Kidney (tissue), 14 donors: ENCODE data around the gene GRHL3. TPM values are rescaled to one million over a fixed set of nuclear protein-coding genes. Genes with fewer than 3 reads are reported as not detected.

Experiments
- DNase-seq, 5 donors: peaks; one replicate each; pipeline ENCODE4 v3.0.0-alpha.2; 2013 to 2020
- FAIRE-seq: peaks from 2 replicates; lab custom pipeline; 2012; peaks lifted over from hg19 to GRCh38; lab: Jason Lieb, UNC
- H3K27ac ChIP-seq, 2 donors: one replicate each; pipeline ENCODE4 v1.7.0; 2013; ENCODE audit warnings: low read depth in 2 of 2, low read length in 2 of 2, inconsistent platforms in 1 of 2
- H3K27me3 ChIP-seq: one replicate; pipeline ENCODE4 v1.7.1; 2013; ENCODE audit warnings: low read length, inconsistent platforms; ENCODE audit not compliant: control insufficient read depth, insufficient read depth
- H3K36me3 ChIP-seq, 3 donors: one replicate each; pipeline versions ENCODE4 v1.7.0 to v1.7.1; 2013; ENCODE audit warnings: low read length in 3 of 3, control low read depth in 1 of 3, inconsistent platforms in 1 of 3; ENCODE audit not compliant: insufficient read depth in 3 of 3, control insufficient read depth in 2 of 3
- H3K4me1 ChIP-seq, 3 donors: one replicate each; pipeline versions ENCODE4 v1.7.0 to v1.7.1; 2013; ENCODE audit warnings: low read length in 3 of 3, inconsistent platforms in 1 of 3, low read depth in 1 of 3; ENCODE audit not compliant: control insufficient read depth in 2 of 3, insufficient read depth in 2 of 3
- H3K4me3 ChIP-seq, 3 donors: one replicate each; pipeline versions ENCODE4 v1.7.0 to v1.8.1; 2013; ENCODE audit warnings: low read length in 3 of 3, control low read depth in 1 of 3, inconsistent platforms in 1 of 3
- H3K9ac ChIP-seq, 3 donors: one replicate each; pipeline versions ENCODE4 v1.7.0 to v1.7.1; 2013; ENCODE audit warnings: low read length in 3 of 3, control low read depth in 1 of 3, inconsistent platforms in 1 of 3
- H3K9me3 ChIP-seq, 3 donors: one replicate each; pipeline versions ENCODE4 v1.7.0 to v1.7.1; 2013; ENCODE audit warnings: low read length in 3 of 3, control low read depth in 1 of 3, inconsistent platforms in 1 of 3; ENCODE audit not compliant: control insufficient read depth in 2 of 3, insufficient read depth in 1 of 3
- intact Hi-C: fragments of 100-400 bp; cut with DNase I; formaldehyde crosslinking; loops from one replicate; pipeline ENCODE4 v1.11.1; 2022
- polyA plus RNA-seq: library from polyadenylated mRNA; stranded (reverse); fragments of 350-450 nt; fragmentation: Illumina TruSeq; extraction: RNeasy Lipid Tissue Mini Kit (QIAGEN cat#74804); gene quantifications from one replicate; pipeline ENCODE4 v1.2.3, GENCODE V29; 2014; ENCODE audit warnings: low read depth, low replicate concordance; ENCODE audit not compliant: insufficient read depth
- total RNA-seq: library from RNA; stranded (reverse); fragmentation: NEBNext Ultra II Directional; extraction: Animal tissue kit (Norgen Biotek cat#: 25700); gene quantifications from one replicate; pipeline ENCODE4 v1.2.1, GENCODE V29; 2021
- TF ChIP-seq, protein P1 (sequence below): IDR thresholded peaks from 3 replicates; pipeline ENCODE4 v1.5.1; 2012; ENCODE audit warnings: mild to moderate bottlenecking, moderate library complexity, borderline replicate concordance; ENCODE audit not compliant: insufficient read depth; ENCODE audit errors: extremely low read depth
- donor health status: control.
- donor health status: control.
- donor health status: control.
- donor health status: control.
- donor health status: control.
- donor health status: DM: yes; HTN: yes; CAD: no.
- donor health status: Normal renal cell carcinoma (clear cell type).

Gene GRHL3
- total and polyA plus RNA-seq, 2 donors from 2014 or later: 0.32 to 1.7 TPM

GRCh38 chr1:24297852-24298232, 21.3 kb upstream of the GRHL3 start:
- Histone ChIP-seq H3K9ac (no peak overlapping the region), H3K9me3 (no peaks in the 10 kb centered on the region), H3K27me3 (no peaks in the 10 kb centered on the region), H3K27ac (no peak overlapping the region), H3K4me1 (peaks cover 2 to 17% (median 12%) of the 10 kb centered on the region in 3 donors), H3K4me3 (no peak overlapping the region), H3K36me3 (no peaks in the 10 kb centered on the region)
- no peak for FAIRE-seq
- TF ChIP-seq, protein P1, sequence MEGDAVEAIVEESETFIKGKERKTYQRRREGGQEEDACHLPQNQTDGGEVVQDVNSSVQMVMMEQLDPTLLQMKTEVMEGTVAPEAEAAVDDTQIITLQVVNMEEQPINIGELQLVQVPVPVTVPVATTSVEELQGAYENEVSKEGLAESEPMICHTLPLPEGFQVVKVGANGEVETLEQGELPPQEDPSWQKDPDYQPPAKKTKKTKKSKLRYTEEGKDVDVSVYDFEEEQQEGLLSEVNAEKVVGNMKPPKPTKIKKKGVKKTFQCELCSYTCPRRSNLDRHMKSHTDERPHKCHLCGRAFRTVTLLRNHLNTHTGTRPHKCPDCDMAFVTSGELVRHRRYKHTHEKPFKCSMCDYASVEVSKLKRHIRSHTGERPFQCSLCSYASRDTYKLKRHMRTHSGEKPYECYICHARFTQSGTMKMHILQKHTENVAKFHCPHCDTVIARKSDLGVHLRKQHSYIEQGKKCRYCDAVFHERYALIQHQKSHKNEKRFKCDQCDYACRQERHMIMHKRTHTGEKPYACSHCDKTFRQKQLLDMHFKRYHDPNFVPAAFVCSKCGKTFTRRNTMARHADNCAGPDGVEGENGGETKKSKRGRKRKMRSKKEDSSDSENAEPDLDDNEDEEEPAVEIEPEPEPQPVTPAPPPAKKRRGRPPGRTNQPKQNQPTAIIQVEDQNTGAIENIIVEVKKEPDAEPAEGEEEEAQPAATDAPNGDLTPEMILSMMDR: no peak
- intact Hi-C loops: no loop called here
- no peak for DNase-seq

DNA sequence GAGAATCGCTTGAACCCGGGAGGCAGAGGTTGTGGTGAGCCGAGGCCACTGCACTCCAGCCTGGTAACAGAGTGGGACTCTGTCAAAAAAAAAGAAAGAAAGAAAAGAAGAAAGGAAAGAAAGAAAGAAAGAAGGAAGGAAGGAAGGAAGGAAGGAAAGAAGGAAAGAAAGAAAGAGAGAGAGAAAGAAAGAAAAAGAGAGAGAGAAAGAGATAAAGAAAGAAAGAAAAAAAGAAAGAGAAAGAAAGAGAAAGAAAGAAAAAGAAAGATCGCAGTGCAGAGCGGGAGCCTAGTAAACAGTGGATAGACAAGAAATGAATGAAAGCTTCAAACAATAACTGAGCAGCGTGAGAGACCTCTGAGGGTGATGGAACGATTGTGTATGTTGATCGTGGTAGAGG, 20.6 kb upstream of the GRHL3 start:
- no peak for FAIRE-seq
- Histone ChIP-seq H3K4me1 (peaks cover 2 to 17% (median 12%) of the 10 kb centered on the region in 3 donors), H3K9ac (no peak overlapping the region), H3K4me3 (no peak overlapping the region), H3K36me3 (no peaks in the 10 kb centered on the region), H3K27me3 (no peaks in the 10 kb centered on the region), H3K9me3 (no peaks in the 10 kb centered on the region), H3K27ac (no peak overlapping the region)
- intact Hi-C loops: no loop called here
- TF ChIP-seq, protein P1: no peak
- no peak for DNase-seq

GRCh38 chr1:24299901-24300300, 19.3 kb upstream of the GRHL3 start:
- FAIRE-seq (no peak), DNase-seq (no peak)
- H3K27me3 ChIP-seq: no peaks in the 10 kb centered on the region
- intact Hi-C loops: no loop called here
- H3K36me3 ChIP-seq: no peaks in the 10 kb centered on the region
- no peaks in the 10 kb centered on the region for H3K9me3 ChIP-seq
- TF ChIP-seq, protein P1: no peak
- peaks cover 0 to 8% (median 7%) of the 10 kb centered on the region in 3 donors for H3K4me1 ChIP-seq
- no peak overlapping the region for H3K9ac ChIP-seq
- no peak overlapping the region for H3K27ac ChIP-seq
- no peak overlapping the region for H3K4me3 ChIP-seq
